KMS-11 (cell line): Measurements from ENCODE around the gene RAD18.

Source experiments
- H2AFZ ChIP-seq: fragments of 200-600 bp; sonication (generic); 2 replicates; pipeline ENCODE4 v1.6.1; 2016; ENCODE audit warnings: antibody characterized with exemption, mixed run types, low read depth
- H3K27ac ChIP-seq: fragments of 200-600 bp; sonication (generic); 2 replicates; pipeline ENCODE4 v1.6.1; 2016; ENCODE audit warnings: mild to moderate bottlenecking, mixed run types
- H3K27me3 ChIP-seq: fragments of 200-600 bp; sonication (generic); 2 replicates; pipeline ENCODE4 v1.6.1; 2017; ENCODE audit warnings: mild to moderate bottlenecking, low read depth, mixed run types, moderate library complexity; ENCODE audit not compliant: insufficient read depth
- H3K36me3 ChIP-seq: fragments of 200-600 bp; sonication (generic); 2 replicates; pipeline ENCODE4 v1.6.1; 2017; ENCODE audit warnings: mild to moderate bottlenecking, mixed run types; ENCODE audit not compliant: insufficient read depth
- H3K4me1 ChIP-seq: fragments of 200-600 bp; sonication (generic); 2 replicates; pipeline ENCODE4 v1.6.1; 2016; ENCODE audit warnings: mild to moderate bottlenecking, low read depth, mixed run types; ENCODE audit not compliant: poor library complexity, severe bottlenecking
- H3K4me2 ChIP-seq: fragments of 200-600 bp; sonication (generic); 2 replicates; pipeline ENCODE4 v1.7.0; 2016; ENCODE audit warnings: mild to moderate bottlenecking, mixed run types
- H3K4me3 ChIP-seq: fragments of 200-600 bp; sonication (generic); IDR thresholded peaks from 2 replicates; pipeline ENCODE4 v1.6.1; 2017; ENCODE audit warnings: low read depth, low read length, mixed read lengths; ENCODE audit not compliant: insufficient read depth
- H3K79me2 ChIP-seq: fragments of 200-600 bp; sonication (generic); 2 replicates; pipeline ENCODE4 v1.6.1; 2016; ENCODE audit warnings: low read depth, mixed run types; ENCODE audit not compliant: insufficient read depth
- H3K9ac ChIP-seq: fragments of 200-600 bp; sonication (generic); 2 replicates; pipeline ENCODE4 v1.6.1; 2016; ENCODE audit warnings: mild to moderate bottlenecking, mixed run types
- H4K20me1 ChIP-seq: fragments of 200-600 bp; sonication (generic); 2 replicates; pipeline ENCODE4 v1.6.1; 2016; ENCODE audit warnings: mild to moderate bottlenecking, mixed run types; ENCODE audit not compliant: insufficient read depth
- TF ChIP-seq, protein P1 (sequence below): fragments of 200-600 bp; sonication (generic); conservative IDR thresholded peaks from 2 replicates; pipeline ENCODE4 v1.6.1; 2017; ENCODE audit warnings: low read depth, mild to moderate bottlenecking, antibody characterized with exemption, low read length, moderate library complexity, mixed read lengths

Gene RAD18

DNA sequence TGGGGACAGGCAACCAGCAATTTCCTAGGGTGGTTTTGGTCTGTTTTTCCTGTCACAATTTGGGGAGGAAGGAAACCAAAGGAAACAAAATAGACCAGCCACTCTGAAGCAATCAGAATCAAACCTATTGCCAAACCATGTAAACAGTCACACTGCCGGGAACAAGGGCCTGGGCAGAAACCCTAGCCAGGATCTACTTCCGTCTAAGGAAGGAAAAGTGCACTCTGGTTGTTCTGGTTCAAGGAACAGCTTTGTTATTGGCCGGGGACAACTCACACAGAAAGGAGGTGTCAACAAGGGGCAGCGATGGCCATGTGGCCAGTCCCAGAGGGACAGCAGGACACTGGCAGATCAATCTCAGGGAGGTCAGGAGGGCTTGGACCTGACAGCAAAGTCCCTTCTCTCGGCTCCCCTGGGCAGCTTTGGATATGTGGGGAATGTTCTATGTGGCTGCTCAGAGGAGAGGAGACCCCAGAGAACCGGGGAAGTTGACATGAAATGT lies 17.5 kb upstream of the RAD18 start:
- Histone ChIP-seq H3K36me3 (no peaks in the 10 kb centered on the region), H3K27me3 (no peaks in the 10 kb centered on the region), H3K4me1 (no peaks in the 10 kb centered on the region), H4K20me1 (no peaks in the 10 kb centered on the region), H3K4me2 (no peak overlapping the region), H3K4me3 (no peak overlapping the region), H3K79me2 (no peaks in the 10 kb centered on the region), H3K9ac (no peak overlapping the region), H3K27ac (no peak overlapping the region), H2AFZ (no peak overlapping the region)
- TF ChIP-seq, protein P1, sequence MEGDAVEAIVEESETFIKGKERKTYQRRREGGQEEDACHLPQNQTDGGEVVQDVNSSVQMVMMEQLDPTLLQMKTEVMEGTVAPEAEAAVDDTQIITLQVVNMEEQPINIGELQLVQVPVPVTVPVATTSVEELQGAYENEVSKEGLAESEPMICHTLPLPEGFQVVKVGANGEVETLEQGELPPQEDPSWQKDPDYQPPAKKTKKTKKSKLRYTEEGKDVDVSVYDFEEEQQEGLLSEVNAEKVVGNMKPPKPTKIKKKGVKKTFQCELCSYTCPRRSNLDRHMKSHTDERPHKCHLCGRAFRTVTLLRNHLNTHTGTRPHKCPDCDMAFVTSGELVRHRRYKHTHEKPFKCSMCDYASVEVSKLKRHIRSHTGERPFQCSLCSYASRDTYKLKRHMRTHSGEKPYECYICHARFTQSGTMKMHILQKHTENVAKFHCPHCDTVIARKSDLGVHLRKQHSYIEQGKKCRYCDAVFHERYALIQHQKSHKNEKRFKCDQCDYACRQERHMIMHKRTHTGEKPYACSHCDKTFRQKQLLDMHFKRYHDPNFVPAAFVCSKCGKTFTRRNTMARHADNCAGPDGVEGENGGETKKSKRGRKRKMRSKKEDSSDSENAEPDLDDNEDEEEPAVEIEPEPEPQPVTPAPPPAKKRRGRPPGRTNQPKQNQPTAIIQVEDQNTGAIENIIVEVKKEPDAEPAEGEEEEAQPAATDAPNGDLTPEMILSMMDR: no peak

DNA sequence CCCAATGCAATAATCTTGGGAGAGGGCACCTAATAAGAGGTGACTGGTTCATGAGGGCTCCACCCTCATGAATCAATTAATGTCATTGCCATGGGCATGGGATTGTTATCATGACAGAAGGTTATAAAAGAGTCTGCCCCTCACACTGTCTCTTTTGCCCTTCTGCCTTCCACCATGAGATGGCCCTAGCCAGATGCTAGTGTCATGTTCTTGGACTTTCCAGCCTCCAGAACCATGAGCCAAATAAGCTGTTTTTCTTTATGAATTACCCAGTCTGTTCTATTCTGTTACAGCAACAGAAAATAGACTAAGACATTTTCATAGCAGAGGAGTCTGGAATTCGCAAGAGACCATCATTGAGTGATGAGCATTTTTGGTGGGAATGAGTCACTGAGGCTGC lies 16.0 kb upstream of the RAD18 start:
- no peaks in the 10 kb centered on the region for H3K79me2 ChIP-seq
- H3K27ac ChIP-seq: no peak overlapping the region
- no peaks in the 10 kb centered on the region for H3K4me1 ChIP-seq
- H4K20me1 ChIP-seq: no peaks in the 10 kb centered on the region
- no peaks in the 10 kb centered on the region for H3K36me3 ChIP-seq
- H3K4me2 ChIP-seq: no peak overlapping the region
- H3K4me3 ChIP-seq: no peak overlapping the region
- no peak overlapping the region for H3K9ac ChIP-seq
- H2AFZ ChIP-seq: no peak overlapping the region
- H3K27me3 ChIP-seq: no peaks in the 10 kb centered on the region
- TF ChIP-seq, protein P1: no peak

DNA sequence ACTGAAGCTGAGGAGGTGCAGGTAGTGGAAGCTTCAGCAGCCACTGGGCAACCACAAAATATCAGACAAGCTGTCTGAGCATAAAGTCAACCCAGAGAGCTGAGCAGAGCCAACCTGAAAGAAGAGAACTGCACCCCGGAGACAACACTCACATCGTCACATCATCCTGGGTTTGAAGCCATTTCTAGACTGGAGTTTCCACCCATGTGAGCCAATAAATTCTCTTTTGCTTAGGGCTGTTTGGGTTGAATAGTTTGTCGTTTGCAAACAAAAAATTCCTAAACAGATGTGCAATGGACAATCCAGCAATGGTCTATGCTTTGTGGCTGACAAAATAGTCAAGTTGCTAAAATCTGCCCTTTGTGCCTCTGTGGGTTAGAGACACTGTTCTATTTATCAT lies 15.3 kb upstream of the RAD18 start:
- Histone ChIP-seq H3K79me2 (no peaks in the 10 kb centered on the region), H3K4me2 (no peak overlapping the region), H3K27ac (no peak overlapping the region), H3K27me3 (no peaks in the 10 kb centered on the region), H3K9ac (no peak overlapping the region), H3K4me3 (no peak overlapping the region), H4K20me1 (no peaks in the 10 kb centered on the region), H2AFZ (no peak overlapping the region), H3K4me1 (no peaks in the 10 kb centered on the region), H3K36me3 (no peaks in the 10 kb centered on the region)
- TF ChIP-seq, protein P1: no peak

DNA sequence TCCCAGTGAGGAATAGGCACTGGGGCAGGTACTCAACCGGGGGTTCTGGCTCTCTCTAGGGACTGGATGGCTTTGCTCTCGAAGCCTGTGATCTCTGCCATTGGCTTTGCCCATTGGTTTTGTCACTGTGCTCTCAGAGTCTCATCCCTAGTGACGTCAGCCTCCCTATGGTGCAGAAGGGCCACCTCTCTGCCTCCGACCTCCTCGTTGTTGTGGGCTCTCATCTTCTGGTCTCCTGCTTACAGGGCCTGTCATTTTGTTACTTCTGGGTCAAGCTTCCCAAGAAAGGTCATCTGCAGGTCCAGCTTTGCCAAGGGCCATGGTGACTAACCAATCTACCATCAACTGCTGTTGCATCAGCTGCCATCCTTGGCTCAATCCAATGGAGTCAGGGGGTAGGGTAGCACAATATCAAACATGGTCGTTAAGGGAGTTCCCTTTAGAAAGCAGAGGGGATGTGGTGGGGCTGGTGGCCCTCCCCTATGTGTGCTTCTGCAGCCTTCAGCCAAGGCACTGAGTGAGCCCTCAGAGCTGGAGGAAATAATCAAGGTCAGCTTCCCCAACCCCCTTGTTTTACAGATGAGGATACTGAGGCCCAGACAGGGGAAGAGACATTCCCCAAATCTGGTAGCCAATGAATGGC lies 13.4 kb upstream of the RAD18 start:
- H3K9ac ChIP-seq: no peak overlapping the region
- no peaks in the 10 kb centered on the region for H3K79me2 ChIP-seq
- H3K4me1 ChIP-seq: no peaks in the 10 kb centered on the region
- no peak overlapping the region for H3K4me2 ChIP-seq
- H3K4me3 ChIP-seq: no peak overlapping the region
- no peaks in the 10 kb centered on the region for H4K20me1 ChIP-seq
- H3K27me3 ChIP-seq: no peaks in the 10 kb centered on the region
- H3K36me3 ChIP-seq: no peaks in the 10 kb centered on the region
- H3K27ac ChIP-seq: no peak overlapping the region
- H2AFZ ChIP-seq: no peak overlapping the region
- TF ChIP-seq, protein P1: no peak
